HG03558 (cell line): ENCODE data around the gene FREM1.

Experiments
- ATAC-seq: cut with Tn5 transposase; IDR thresholded peaks from one replicate; pipeline ENCODE4 v1.9.1; 2021; ENCODE audit warnings: moderate number of reproducible peaks; ENCODE audit not compliant: unreplicated experiment; ENCODE audit errors: extremely low read depth

The FREM1 gene

GRCh38 chr9:14722391-14723035, 187.7 kb downstream of the FREM1 start, which contains the start of gene CER1:
Gene CER1, minus strand, starts transcription at chr9:14722733. Its CDS starts 61 bp downstream, at chr9:14722672.
- ATAC-seq: no peak

DNA sequence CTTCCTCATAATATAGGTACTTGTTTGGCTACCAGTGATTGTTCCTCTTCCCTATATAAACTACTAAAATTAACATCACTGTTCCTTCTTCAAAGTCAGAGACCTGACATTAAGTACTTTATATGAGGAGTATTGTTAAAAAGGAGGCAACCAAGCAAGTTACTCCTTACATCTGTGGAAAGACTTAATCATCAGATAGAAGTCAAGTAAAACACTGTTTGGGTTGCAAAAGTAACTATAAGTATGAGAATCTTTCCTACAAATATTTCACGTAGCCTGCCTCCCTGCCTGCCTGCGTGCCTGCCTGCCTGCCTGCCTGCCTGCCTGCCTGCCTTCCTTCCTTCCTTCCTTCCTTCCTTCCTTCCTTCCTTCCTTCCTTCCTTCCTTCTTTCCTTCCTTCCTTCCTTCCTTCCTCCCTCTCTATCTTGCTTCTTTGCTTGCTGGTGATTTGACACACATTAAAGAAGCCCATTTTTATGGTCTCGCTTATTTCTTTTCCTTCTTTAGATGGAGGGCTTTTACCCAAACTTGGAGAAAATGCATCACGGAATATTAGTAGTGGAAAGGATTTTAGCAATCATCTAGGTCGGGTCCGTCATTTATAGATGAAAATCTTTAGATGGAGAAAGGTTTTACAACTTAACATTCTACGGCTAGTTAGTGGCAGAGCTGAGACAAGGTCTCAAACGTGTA, 190.9 kb downstream of the FREM1 start:
- ATAC-seq: no peak

DNA sequence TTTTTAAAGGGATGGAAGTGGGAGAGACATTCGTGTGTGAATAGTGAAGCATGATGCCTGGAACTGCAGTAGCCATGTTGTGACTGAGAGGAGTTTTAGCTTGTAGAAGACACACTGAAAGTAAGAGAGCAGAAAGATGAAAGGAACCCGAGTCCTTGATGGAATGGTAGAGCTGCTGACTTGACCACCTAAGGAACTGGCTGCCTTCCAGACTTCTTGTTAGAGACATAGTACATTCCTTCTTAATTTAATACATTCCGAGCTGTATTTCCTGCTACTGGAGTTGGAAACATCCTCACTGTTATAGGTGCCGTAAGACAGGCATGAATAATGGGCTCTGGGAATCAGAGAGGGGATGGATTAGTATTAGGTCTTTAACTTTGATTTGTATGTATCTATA, 195.1 kb downstream of the FREM1 start:
- no peak for ATAC-seq

DNA sequence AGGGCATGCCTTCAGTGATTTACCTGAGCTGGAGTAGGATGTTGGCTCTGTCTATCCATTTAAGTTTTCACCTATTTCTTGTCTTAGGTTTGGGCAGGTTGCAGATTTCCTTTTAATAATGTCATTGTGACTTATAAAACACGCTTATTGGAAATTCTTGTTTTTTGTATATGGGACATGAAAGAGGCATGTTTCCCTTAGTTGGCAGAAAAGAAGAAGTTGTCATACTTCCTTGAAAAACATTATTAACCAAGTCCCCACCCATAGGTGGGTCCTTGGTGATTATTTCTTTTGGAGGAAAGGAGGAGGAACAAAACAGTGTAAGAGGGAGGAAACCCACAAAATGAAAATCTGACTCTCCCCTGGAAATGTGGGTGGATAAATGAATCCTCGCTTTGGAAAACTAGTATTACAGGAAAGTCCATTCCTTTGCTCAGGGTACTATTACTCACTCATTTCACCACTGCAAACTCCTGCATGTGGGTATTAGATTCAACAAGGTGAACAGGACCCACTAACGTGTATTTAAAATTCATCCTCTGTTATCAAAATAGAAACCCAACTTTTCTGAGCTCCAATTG, 197.0 kb downstream of the FREM1 start:
- no peak for ATAC-seq

DNA sequence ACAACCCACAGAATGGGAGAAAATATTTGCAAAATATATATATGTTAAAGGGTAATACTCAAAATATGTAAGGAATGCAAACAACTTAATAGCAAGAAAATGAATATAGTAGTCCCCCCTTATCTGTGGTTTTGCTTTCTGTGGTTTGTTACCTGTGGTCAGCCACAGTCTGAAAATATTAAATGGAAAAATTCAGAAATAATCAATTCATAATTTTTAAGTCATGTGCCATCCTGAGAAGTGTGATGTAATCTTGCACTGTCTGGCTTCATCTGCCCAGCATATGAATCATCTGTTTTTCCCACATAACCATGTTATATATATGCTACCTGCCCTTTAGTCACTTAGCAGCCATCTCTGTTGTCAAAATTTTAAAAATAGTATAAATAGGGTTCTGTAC, 199.4 kb downstream of the FREM1 start:
- ATAC-seq: no peak

GRCh38 chr9:14706530-14707140, 203.6 kb downstream of the FREM1 start:
- ATAC-seq: peak; percentile 61

DNA sequence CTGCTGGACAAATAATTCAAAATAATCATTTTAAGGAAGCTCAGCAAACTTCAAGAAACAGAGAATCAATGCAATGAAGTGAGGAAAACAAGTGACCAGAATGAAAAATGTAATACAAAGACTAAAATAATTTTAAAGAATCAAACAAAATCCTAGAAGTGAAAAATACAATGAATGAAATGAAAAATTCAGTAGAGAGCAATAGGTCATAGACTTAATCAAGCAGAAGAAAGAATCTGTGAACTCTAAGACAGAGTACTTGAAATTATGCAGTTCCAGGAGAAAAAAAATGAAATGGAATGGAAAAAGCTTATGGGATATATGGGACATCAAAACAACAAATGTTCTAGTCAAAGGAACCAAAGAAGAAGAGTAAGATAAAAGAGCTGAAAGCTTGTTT, 205.1 kb downstream of the FREM1 start:
- ATAC-seq: no peak

DNA sequence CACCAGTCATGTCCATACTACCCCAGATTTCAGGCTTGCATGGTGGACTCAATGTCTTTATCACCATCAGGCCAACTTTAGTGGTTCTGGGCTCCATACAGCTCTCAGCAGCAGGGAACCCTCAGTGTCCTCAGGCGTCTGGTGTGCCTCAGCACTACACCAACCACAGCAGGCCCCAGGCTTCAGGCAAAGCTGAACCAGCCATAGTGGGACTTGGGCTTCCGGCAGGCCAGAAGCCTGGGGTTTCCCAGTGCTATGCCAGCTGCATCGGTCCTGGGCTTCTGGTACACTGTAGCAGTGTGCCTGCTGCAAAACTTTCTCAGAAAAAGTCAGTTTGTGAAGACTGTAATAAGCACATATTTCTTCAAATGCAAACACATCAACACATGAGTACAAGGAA, 205.9 kb downstream of the FREM1 start:
- ATAC-seq: no peak

DNA sequence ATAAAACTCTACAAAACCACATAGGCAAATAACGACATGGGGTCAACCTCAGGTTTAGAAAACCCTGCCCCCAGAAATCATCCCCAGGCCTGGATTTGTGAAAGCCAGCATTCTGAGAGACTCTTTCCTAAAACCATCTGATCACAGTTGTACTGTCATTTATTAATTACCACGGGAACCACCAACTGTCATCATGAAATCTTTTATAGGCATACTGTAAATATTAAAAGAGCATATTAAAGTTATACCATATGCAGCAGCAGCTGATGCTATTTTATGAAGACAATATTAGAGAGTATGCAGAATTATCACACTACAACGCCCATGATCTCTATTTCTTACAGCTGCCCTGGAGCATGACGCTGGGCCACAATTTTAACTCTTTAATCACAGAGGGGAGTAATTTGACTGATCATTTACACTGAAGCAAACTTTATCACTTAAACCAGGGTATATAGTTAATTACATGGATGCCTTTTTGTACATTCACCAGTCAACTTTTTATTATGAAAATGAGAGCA, 208.0 kb downstream of the FREM1 start:
- no peak for ATAC-seq

DNA sequence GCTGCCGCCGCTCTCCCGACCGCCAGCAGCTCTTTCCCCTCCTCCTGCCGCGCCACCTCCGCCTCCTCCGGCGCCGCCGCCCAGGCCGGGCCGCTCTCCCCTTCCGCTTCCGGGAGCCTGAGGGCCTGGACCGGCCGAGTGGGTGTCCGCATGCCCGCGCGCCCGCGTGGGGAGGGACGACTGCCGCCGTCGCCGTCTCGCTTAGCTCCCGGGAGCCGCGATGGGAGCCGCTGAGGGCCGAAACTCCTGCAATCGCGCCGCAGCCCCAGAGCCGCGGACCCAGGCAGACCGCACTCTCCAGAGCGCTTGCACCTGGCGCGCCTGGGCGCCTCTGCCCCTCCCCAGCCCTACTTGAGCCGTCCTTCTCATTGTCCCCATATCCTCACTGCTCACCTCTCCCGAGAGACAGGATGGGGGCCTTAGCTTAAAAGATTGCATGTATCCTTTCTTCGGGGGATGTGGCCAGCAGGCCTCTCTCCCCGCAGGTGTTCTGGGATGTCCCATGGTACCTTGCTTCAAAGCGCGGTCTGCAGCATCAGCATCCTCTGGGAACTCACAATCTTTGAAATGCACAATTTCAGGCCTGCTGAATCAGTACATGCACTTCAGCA, 216.9 kb downstream of the FREM1 start, which contains the start of gene ZDHHC21:
Gene ZDHHC21 (minus strand): TSS at position 182 of the 611 bp plus-strand sequence. CDS start 19,092 bp downstream, outside the sequence.
- ATAC-seq: peak; percentile 56

GRCh38 chr9:14692470-14693250, 217.6 kb downstream of the FREM1 start:
- peak; percentile 22 for ATAC-seq

DNA sequence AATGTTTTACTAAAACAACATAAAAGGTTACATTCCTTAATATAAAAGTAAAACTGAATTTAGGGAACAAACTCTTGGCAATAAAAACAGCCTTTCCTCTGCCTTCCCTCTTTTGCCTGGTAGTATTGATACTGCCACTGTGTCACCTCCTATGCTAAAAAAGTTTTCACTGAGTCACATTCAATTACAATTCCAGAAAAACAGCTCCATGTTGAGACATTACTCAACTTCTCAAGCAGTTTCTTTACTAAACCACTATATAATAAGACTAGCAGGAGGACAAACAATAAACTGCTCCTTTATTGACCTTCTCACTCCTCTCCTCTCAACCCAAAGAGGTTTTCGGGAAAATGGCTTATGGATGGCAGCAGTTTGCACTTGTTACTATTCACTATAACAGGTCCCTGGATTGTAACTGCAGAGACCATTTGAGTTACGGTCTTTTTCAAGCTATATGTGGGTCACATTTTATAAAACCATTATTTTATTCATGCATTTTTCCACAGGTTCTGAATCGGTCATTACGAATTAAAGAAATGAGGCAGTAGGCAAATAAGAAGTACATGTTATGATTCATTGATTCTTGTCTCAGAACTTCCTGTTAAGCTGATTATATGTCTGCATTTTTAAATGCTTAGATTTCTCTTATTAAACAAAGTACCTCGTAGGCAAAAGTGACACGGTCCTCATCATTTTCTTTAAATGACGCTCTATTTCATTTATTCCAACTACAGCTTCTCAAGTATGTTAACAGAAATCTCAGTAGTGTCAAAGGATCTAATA, 219.1 kb downstream of the FREM1 start:
- ATAC-seq: no peak

DNA sequence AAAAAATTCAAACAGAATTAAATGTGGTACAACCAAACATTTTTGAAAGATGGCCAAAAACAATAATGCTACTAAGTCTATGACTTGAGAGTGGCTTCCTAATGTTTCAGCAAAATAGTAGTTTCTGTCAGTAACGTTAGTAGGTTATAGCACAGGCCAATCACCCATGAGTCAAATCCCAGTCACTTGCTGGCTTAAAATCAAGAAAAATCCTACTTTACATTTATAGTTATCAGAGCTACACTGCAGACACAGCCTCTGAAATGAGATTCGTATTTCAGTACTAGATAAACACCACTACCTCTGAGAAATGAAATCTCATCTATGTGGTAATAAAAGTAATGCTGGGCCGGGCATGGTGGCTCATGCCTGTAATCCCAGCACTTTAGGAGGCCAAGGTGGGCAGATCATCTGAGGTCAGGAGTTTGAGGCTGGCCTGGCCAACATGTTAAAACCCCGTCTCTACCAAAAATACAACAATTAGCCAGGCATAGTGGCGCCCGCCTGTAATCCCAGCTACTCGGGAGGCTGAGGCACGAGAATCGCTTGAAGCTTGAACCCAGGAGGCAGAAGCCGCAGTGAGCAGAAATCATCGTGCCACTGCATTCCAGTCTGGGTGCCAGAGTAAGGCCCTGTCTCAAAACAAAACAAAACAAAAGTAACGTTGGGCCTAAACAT, 223.0 kb downstream of the FREM1 start:
- ATAC-seq: no peak

DNA sequence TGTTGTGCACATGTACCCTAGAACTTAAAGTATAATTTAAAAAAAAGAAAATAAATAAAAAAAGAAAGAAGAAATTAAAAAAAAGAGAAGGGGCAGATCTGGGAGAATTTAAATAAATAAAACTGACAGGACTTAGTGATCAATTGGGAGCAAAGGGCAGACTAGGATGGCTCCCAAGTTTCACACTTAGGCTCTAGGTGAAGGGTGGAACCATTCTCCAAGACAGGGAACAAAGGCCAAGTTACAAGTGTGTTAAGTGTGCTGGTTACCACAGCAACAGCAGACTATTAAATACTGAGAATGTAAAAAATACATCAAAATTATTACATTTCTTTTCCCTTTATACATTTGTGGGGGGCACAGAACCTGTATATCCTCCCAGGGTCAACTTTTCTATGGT, 224.1 kb downstream of the FREM1 start:
- ATAC-seq: no peak
